Medulla oblongata (tissue), 1 donor: ENCODE results near the gene KRT5.
"Not testable (repeated sequence)": the region's sequence is repeated elsewhere in the genome, so short reads cannot be mapped to it uniquely, and the experiment has no call there.

Experiments
- DNase-seq: peaks from one replicate; pipeline ENCODE4 v3.0.0-alpha.2; 2015; ENCODE audit errors: extremely low spot score

The KRT5 gene

GRCh38 chr12:52495389-52495788, 24.8 kb downstream of the KRT5 start:
- no peak for DNase-seq

- no peak for DNase-seq
Measured at GRCh38 chr12:52494518-52494917, 25.7 kb downstream of the KRT5 start.

- DNase-seq, result no peak
Measured at GRCh38 chr12:52494100-52494499, 26.1 kb downstream of the KRT5 start.

GRCh38 chr12:52493172-52493571, 27.0 kb downstream of the KRT5 start, which contains the start of gene KRT6A:
Gene KRT6A, minus strand, starts transcription at chr12:52493257. Its CDS starts 69 bp downstream, at chr12:52493188.
- no peak for DNase-seq

- not testable (repeated sequence) for DNase-seq
Measured at GRCh38 chr12:52492405-52492804, 27.8 kb downstream of the KRT5 start.

GRCh38 chr12:52491495-52491894, 28.7 kb downstream of the KRT5 start:
- DNase-seq, result not testable (repeated sequence)

GRCh38 chr12:52488736-52489135, 31.5 kb downstream of the KRT5 start:
- no peak for DNase-seq

- not testable (repeated sequence) for DNase-seq
Measured at GRCh38 chr12:52487744-52488443, 32.3 kb downstream of the KRT5 start.

- no peak for DNase-seq
Measured at GRCh38 chr12:52487211-52487610, 33.0 kb downstream of the KRT5 start.

GRCh38 chr12:52486166-52487105, 33.8 kb downstream of the KRT5 start:
- no peak for DNase-seq

- DNase-seq, result no peak
Measured at GRCh38 chr12:52480073-52480472, 40.1 kb downstream of the KRT5 start.

GRCh38 chr12:52477651-52478050, 42.5 kb downstream of the KRT5 start:
- DNase-seq, result no peak

GRCh38 chr12:52474212-52474611, 46.0 kb downstream of the KRT5 start:
- no peak for DNase-seq

GRCh38 chr12:52473768-52474167, 46.4 kb downstream of the KRT5 start, which contains the start of gene KRT6C:
Gene KRT6C, minus strand, starts transcription at chr12:52473805. Its CDS starts 68 bp downstream, at chr12:52473737.
- DNase-seq, result no peak

GRCh38 chr12:52469853-52470252, 50.3 kb downstream of the KRT5 start:
- no peak for DNase-seq

GRCh38 chr12:52464897-52465296, 55.3 kb downstream of the KRT5 start:
- no peak for DNase-seq
